Breast epithelium (tissue), 4 donors: Measurements from ENCODE around the gene ETS1. TPM values are rescaled to one million over a fixed set of nuclear protein-coding genes. Genes with fewer than 3 reads are reported as not detected.
A peak's percentile ranks its signal among the peaks of the same experiment; 100 is the strongest.

Experiments used
- DNase-seq, 2 donors: peaks; one replicate each; pipeline ENCODE4 v3.0.0-alpha.2; 2019; ENCODE audit warnings: low spot score in 2 of 2
- H3K27ac ChIP-seq, 2 donors: fragments of 200-600 bp; sonication (generic) in 1 of 2; one replicate each; pipeline ENCODE4 v1.5.1; 2016 to 2019; ENCODE audit warnings: mild to moderate bottlenecking in 1 of 2
- H3K27me3 ChIP-seq, 2 donors: fragments of 200-600 bp; sonication (generic) in 1 of 2; one replicate each; pipeline versions ENCODE4 v1.5.1 to v1.6.0; 2017 to 2019; ENCODE audit warnings: control low read depth in 1 of 2, mild to moderate bottlenecking in 1 of 2
- H3K36me3 ChIP-seq: fragments of 200-600 bp; one replicate; pipeline ENCODE4 v1.5.1; 2019
- H3K4me1 ChIP-seq, 2 donors: fragments of 200-600 bp; sonication (generic); one replicate each; pipeline ENCODE4 v1.5.1; 2016 to 2019; ENCODE audit warnings: control low read depth in 1 of 2
- H3K4me3 ChIP-seq, 3 donors: fragments of 200-600 bp; sonication (generic); 1 replicate in 2 of 3; 2 replicates in 1 of 3; pipeline ENCODE4 v1.5.1; 2016 to 2019; ENCODE audit warnings: mild to moderate bottlenecking in 3 of 3, moderate library complexity in 2 of 3
- H3K9me3 ChIP-seq, 2 donors: fragments of 200-600 bp; sonication (generic) in 1 of 2; one replicate each; pipeline ENCODE4 v1.5.1; 2016 to 2019; ENCODE audit warnings: control low read depth in 1 of 2
- POLR2A ChIP-seq: fragments of 450-650 bp; IDR thresholded peaks from one replicate; pipeline ENCODE4 v1.6.1; 2016; ENCODE audit warnings: antibody characterized with exemption, mild to moderate bottlenecking, moderate library complexity
- POLR2AphosphoS5 ChIP-seq, 3 donors: sonication (generic); formaldehyde crosslinking; IDR thresholded peaks; one replicate each; pipeline ENCODE4 v1.6.1; 2017; ENCODE audit warnings: antibody characterized with exemption in 3 of 3
- intact Hi-C: fragments of 100-400 bp; cut with DNase I; formaldehyde crosslinking; loops from one replicate; pipeline ENCODE4 v1.15.1; 2023; ENCODE audit warnings: low total_unique reads
- total RNA-seq, 3 donors: library from RNA; depleted of rRNA; stranded (reverse); fragments of >200 nt; gene quantifications; one replicate each; pipeline ENCODE4 v1.1.0, GENCODE V29; 2016
- TF ChIP-seq, protein P1 (sequence below), 3 donors: fragments of 450-650 bp; IDR thresholded peaks; one replicate each; pipeline ENCODE4 v1.5.1; 2016 to 2017; ENCODE audit warnings: antibody characterized with exemption in 3 of 3, mild to moderate bottlenecking in 3 of 3, moderate library complexity in 3 of 3

ETS1 gene
- total RNA-seq, 3 donors from 2014 or later = 65.6 to 92.1 (median 73.2) TPM

DNA sequence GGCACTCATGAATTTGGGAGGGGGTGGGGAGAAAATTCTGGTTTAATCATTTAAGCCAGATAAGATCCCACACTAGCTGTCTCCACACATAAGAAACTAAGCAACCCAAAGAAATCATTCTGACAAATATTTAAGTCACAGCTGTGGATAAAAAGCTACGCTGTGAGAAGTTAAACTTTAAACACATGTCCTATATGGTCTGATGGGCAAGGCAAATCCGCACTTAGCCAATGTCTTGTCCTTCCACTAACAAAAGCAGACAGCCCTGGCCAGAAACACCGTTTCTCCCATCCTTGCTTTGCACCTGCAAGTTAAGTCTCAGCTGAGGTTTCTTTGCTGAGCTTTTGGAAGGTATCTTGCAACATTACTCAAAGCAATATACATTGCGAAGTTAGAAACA, 68.0 kb downstream of the ETS1 start:
- Histone ChIP-seq H3K9me3 (no peaks in the 10 kb centered on the region), H3K27ac (peak overlapping the region; percentile 56 to 94), H3K4me1 (peaks cover 0 to 11% of the 10 kb centered on the region in 2 donors), H3K36me3 (no peaks in the 10 kb centered on the region), H3K27me3 (no peaks in the 10 kb centered on the region), H3K4me3 (peak overlapping the region; percentile 70 to 91 (median 86))
- intact Hi-C loops = no loop called here
- TF ChIP-seq POLR2A = peak; percentile 15
- TF ChIP-seq, protein P1, sequence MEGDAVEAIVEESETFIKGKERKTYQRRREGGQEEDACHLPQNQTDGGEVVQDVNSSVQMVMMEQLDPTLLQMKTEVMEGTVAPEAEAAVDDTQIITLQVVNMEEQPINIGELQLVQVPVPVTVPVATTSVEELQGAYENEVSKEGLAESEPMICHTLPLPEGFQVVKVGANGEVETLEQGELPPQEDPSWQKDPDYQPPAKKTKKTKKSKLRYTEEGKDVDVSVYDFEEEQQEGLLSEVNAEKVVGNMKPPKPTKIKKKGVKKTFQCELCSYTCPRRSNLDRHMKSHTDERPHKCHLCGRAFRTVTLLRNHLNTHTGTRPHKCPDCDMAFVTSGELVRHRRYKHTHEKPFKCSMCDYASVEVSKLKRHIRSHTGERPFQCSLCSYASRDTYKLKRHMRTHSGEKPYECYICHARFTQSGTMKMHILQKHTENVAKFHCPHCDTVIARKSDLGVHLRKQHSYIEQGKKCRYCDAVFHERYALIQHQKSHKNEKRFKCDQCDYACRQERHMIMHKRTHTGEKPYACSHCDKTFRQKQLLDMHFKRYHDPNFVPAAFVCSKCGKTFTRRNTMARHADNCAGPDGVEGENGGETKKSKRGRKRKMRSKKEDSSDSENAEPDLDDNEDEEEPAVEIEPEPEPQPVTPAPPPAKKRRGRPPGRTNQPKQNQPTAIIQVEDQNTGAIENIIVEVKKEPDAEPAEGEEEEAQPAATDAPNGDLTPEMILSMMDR (IDR thresholded peaks at IDR 0.05) = no peak
- no peak for DNase-seq

DNA sequence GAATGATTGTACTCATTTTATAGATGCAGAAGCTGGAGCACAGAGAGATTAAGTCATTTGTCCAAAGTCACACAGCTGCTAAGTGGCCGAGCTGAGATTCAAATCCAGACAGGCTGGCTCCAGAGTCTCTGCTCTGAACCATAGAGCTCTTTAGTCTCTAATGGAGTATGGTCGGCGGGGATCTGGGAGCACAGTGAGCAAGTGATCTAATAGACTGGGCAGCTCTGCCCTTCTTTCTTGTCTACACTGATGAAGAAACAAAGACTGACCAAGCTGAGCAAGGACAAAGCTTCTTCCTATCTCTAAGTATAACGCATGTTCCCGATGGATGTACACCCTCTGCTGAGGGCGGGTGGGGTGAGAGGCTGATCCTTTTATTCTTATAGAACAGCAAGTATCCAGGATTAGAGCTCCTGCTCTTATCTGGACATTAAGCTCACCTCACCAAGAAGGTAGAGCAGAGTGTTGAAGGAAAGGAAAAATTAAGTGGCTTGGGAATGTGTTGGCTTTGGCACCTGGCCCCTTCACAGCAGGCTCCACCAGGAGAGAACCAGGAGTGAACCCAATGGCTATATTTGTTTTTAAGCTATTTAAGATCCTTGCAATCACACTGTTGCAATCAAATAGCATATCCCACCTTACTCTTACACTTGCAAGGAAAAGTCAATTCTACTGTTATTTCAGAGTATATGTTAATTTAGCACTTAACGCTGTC, 68.7 kb downstream of the ETS1 start:
- DNase-seq = no peak
- intact Hi-C loops = no loop called here
- peak overlapping the region; percentile 56 to 94 for H3K27ac ChIP-seq
- peaks cover 0 to 11% of the 10 kb centered on the region in 2 donors for H3K4me1 ChIP-seq
- H3K4me3 ChIP-seq = peak overlapping the region; percentile 70 to 91 (median 86)
- H3K9me3 ChIP-seq = no peaks in the 10 kb centered on the region
- H3K27me3 ChIP-seq = no peaks in the 10 kb centered on the region
- no peaks in the 10 kb centered on the region for H3K36me3 ChIP-seq
- TF ChIP-seq POLR2A (no peak), POLR2AphosphoS5 (IDR thresholded peaks at IDR 0.05) (no peak)
- TF ChIP-seq, protein P1 (IDR thresholded peaks at IDR 0.05) = no peak

DNA sequence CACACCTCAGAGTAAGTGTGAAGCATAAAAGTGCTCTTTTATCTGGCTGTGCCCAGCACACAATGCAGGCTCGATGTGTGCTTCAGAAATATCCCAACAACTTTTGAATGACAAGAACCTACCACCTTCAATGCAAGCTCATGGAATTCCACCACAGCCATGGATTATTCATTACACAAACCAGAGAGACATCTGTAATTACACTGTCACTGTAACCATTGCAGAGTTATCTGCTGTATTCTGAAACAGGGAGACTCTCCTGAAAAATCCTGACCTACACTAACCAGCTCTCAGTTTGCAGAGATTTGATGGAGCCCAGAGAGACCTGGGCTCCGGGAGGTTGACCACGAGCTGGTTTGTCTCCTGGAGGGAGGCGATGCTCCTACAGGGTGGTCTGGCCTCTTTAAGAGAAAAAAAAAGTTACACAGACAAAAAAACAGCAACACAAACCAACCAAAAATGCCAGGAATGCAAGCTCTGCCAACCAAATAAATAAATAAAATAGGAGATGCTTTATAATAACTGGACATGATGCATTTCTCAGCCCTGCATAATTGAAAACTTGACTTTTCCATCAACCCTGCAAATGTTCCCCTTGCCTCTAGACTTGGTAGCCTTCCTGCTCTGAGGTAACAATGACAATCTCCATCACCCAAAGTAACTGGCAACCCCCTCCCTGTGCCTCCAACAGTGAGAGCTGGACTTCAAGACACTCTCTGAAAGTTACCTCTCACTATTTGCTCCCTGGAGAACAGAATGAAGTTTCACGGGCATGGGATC, 69.7 kb downstream of the ETS1 start:
- H3K27ac ChIP-seq = peak overlapping the region; percentile 56 to 94

DNA sequence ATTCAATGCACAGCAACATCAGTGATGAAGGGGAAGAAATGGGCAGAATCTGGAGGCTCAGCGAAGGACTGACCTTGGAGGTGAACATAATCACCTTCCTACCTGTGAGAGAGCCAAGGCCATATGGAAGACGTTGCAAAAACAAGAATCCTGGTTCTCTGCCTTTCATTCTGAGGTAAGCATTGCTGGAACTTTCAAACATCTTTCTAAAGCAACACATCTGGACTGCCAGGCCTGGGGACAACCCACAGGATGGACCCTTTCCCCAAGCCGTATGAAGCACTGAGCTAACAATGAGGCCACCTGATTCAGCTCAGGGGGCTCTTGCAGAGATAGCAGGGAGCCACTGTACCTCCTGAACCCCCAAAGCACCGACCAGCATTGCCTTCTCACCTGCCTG, 70.5 kb downstream of the ETS1 start:
- no peak for DNase-seq

More for the DNA sequence above, 69.7 kb downstream of the ETS1 start:
- intact Hi-C loops = no loop called here
- no peaks in the 10 kb centered on the region for H3K27me3 ChIP-seq
- no peaks in the 10 kb centered on the region for H3K9me3 ChIP-seq
- H3K36me3 ChIP-seq = no peaks in the 10 kb centered on the region
- peak overlapping the region; percentile 70 to 91 (median 86) for H3K4me3 ChIP-seq
- peaks cover 0 to 11% of the 10 kb centered on the region in 2 donors for H3K4me1 ChIP-seq
- TF ChIP-seq, protein P1 (IDR thresholded peaks at IDR 0.05) = no peak
- no peak for TF ChIP-seq POLR2A
- no peak for TF ChIP-seq POLR2AphosphoS5 (IDR thresholded peaks at IDR 0.05)
- no peak for DNase-seq

More for the DNA sequence above, 70.5 kb downstream of the ETS1 start:
- H3K9me3 ChIP-seq = no peaks in the 10 kb centered on the region
- H3K36me3 ChIP-seq = no peaks in the 10 kb centered on the region
- no peaks in the 10 kb centered on the region for H3K27me3 ChIP-seq
- peak overlapping the region; percentile 2 to 11 for H3K27ac ChIP-seq
- H3K4me3 ChIP-seq = peak overlapping the region in 2 of 3 donors; percentile 11 to 86
- TF ChIP-seq, protein P1 (IDR thresholded peaks at IDR 0.05) = no peak
- TF ChIP-seq POLR2AphosphoS5 (IDR thresholded peaks at IDR 0.05) (no peak), POLR2A (no peak)
- H3K4me1 ChIP-seq = peaks cover 0 to 11% of the 10 kb centered on the region in 2 donors
- intact Hi-C loops = no loop called here
